GM12878 (cell line): ENCODE measurements around the gene DCAF4L1. TPM values are rescaled to one million over a fixed set of nuclear protein-coding genes. Genes with fewer than 3 reads are reported as not detected.
A peak's percentile ranks its signal among the peaks of the same experiment; 100 is the strongest.

Experiments used
- BACH1 ChIP-seq: fragments of 450-650 bp; IDR thresholded peaks from 2 replicates; pipeline ENCODE4 v1.6.1; 2017; ENCODE audit warnings: mild to moderate bottlenecking, borderline replicate concordance
- BCLAF1 ChIP-seq: fragments of 450-650 bp; IDR thresholded peaks from 2 replicates; pipeline ENCODE4 v1.6.1; 2017; ENCODE audit warnings: antibody characterized with exemption, mild to moderate bottlenecking, moderate library complexity
- E4F1 ChIP-seq: fragments of 450-650 bp; IDR thresholded peaks from 2 replicates; pipeline ENCODE4 v1.6.1; 2018; ENCODE audit warnings: borderline replicate concordance, mild to moderate bottlenecking; ENCODE audit not compliant: partially characterized antibody
- ESRRA ChIP-seq: IDR thresholded peaks from 2 replicates; pipeline ENCODE4 v1.6.1; 2012; ENCODE audit warnings: mild to moderate bottlenecking, low read length, improper control_type of control experiment
- ETV6 ChIP-seq, 2 experiments: fragments of 450-650 bp in 1 of 2; IDR thresholded peaks in 1 of 2; conservative IDR thresholded peaks in 1 of 2; 2 replicates each; pipeline ENCODE4 v1.6.1; 2014; ENCODE audit warnings: antibody characterized with exemption in 1 of 2, borderline replicate concordance in 1 of 2, low read depth in 1 of 2, mild to moderate bottlenecking in 1 of 2, moderate library complexity in 1 of 2
- EZH2 ChIP-seq: IDR thresholded peaks from 2 replicates; pipeline ENCODE4 v1.6.1; 2012; ENCODE audit warnings: low read depth, mild to moderate bottlenecking, control low read depth, inconsistent platforms, low read length, borderline replicate concordance; ENCODE audit not compliant: control insufficient read depth
- MEF2B ChIP-seq: fragments of 450-650 bp; IDR thresholded peaks from 2 replicates; pipeline ENCODE4 v1.6.1; 2018; ENCODE audit warnings: mild to moderate bottlenecking, moderate library complexity; ENCODE audit not compliant: partially characterized antibody, poor library complexity, severe bottlenecking
- NFXL1 ChIP-seq: fragments of 450-650 bp; IDR thresholded peaks from 2 replicates; pipeline ENCODE4 v1.6.1; 2017; ENCODE audit warnings: antibody characterized with exemption, mild to moderate bottlenecking, borderline replicate concordance
- PML ChIP-seq: IDR thresholded peaks from 2 replicates; pipeline ENCODE4 v1.6.1; 2012; ENCODE audit warnings: low read length, inconsistent platforms
- POLR2AphosphoS5 ChIP-seq: IDR thresholded peaks from 2 replicates; pipeline ENCODE4 v1.6.1; 2011; ENCODE audit warnings: mild to moderate bottlenecking, low read length, inconsistent platforms
- POU2F2 ChIP-seq: IDR thresholded peaks from 3 replicates; pipeline ENCODE4 v1.6.1; 2011; ENCODE audit warnings: low read depth, mild to moderate bottlenecking, low read length, borderline replicate concordance
- RBBP5 ChIP-seq: fragments of 200-600 bp; sonication (generic); conservative IDR thresholded peaks from 2 replicates; pipeline ENCODE4 v1.6.1; 2016
- RELB ChIP-seq: fragments of 450-650 bp; IDR thresholded peaks from 2 replicates; pipeline ENCODE4 v1.6.1; 2017; ENCODE audit warnings: low read depth, mild to moderate bottlenecking, moderate library complexity
- RFX5 ChIP-seq: IDR thresholded peaks from 2 replicates; pipeline ENCODE4 v1.6.1; 2011; ENCODE audit warnings: low read depth, low read length, improper control_type of control experiment
- SP1 ChIP-seq: IDR thresholded peaks from one replicate; pipeline ENCODE4 v1.6.1; 2011; ENCODE audit warnings: low read depth, low read length
- TCF12 ChIP-seq: IDR thresholded peaks from 2 replicates; pipeline ENCODE4 v1.6.1; 2011; ENCODE audit warnings: low read depth, mild to moderate bottlenecking, low read length
- TCF7 ChIP-seq: IDR thresholded peaks from 2 replicates; pipeline ENCODE4 v1.6.1; 2014; ENCODE audit warnings: antibody characterized with exemption, borderline replicate concordance
- WRNIP1 ChIP-seq: IDR thresholded peaks from 2 replicates; pipeline ENCODE4 v1.6.1; 2011; ENCODE audit warnings: low read depth, low read length, improper control_type of control experiment, borderline replicate concordance
- ZBTB33 ChIP-seq: fragments of 450-650 bp; IDR thresholded peaks from 2 replicates; pipeline ENCODE4 v1.6.1; 2017; ENCODE audit warnings: mild to moderate bottlenecking
- ZNF622 ChIP-seq: fragments of 450-650 bp; IDR thresholded peaks from 2 replicates; pipeline ENCODE4 v1.6.1; 2017; ENCODE audit warnings: mild to moderate bottlenecking, inconsistent platforms
- polyA plus RNA-seq, 11 experiments: library from polyadenylated mRNA; depleted of rRNA in 4 of 11; unstranded in 6 of 11; stranded (reverse) in 5 of 11; fragments of >200 nt; fragmentation: Nextera tagmentation in 4 of 11; fragmentation: Illumina TruSeq in 1 of 11; extraction: Ambion mirVana in 4 of 11; extraction: Trizol in 1 of 11; gene quantifications; 1 replicate in 1 of 11; 2 replicates in 10 of 11; pipeline versions ENCODE4 v1.2.1 to v1.2.3, GENCODE V29; 2011 to 2016; ENCODE audit warnings: inconsistent platforms in 2 of 11, missing spikeins in 2 of 11, low read depth in 1 of 11
- total RNA-seq, 4 experiments: library from RNA; depleted of rRNA in 3 of 4; stranded (reverse); fragments of >200 nt in 3 of 4; fragmentation: Illumina TruSeq in 1 of 4; extraction: Trizol in 1 of 4; gene quantifications; 2 replicates each; pipeline versions ENCODE4 v1.2.1 to v1.2.3, GENCODE V29; 2013 to 2021

Gene DCAF4L1
- total and polyA plus RNA-seq, 10 of the 15 experiments (the other 5 are each of a cell fraction or from before 2014, with no cell fraction given) = 0.04 to 0.48 (median 0.18) TPM

GRCh38 chr4:41990365-41991111, 9.0 kb downstream of the DCAF4L1 start, which contains the start of gene SLC30A9 (continued):
- TF ChIP-seq BCLAF1 (no peak), POLR2AphosphoS5 (peak; percentile 91), NFXL1 (no peak), MEF2B (no peak), RELB (peak; percentile 53; the same call in 1 of the 2 replicates), ETV6 (conservative IDR thresholded peaks at IDR 0.05 in 1 of 2, IDR thresholded peaks at IDR 0.05 in 1 of 2; ENCODE audit: borderline replicate concordance in 1 of 2, low read depth in 1 of 2) (no peak), WRNIP1 (no peak), EZH2 (no peak), ZNF622 (no peak), SP1 (peak; percentile 32), ESRRA (0 out of 2 replicates have a peak, but pooled peaks have one; percentile 21), BACH1 (no peak; the same call in 1 of the 2 replicates), POU2F2 (no peak), PML (peak; percentile 73; the same call in 1 of the 2 replicates), E4F1 (peak; percentile 58), RFX5 (peak; percentile 67; the same call in 1 of the 2 replicates), TCF7 (no peak), RBBP5 (no peak), TCF12 (no peak), ZBTB33 (no peak)
